Lower leg skin (tissue), 3 donors: ENCODE data around the gene RPL7L1.

ENCODE experiments used
- CTCF ChIP-seq, 3 donors: fragments of 450-650 bp; IDR thresholded peaks; one replicate each; pipeline ENCODE4 v1.5.1; 2016; ENCODE audit warnings: antibody characterized with exemption in 3 of 3, mild to moderate bottlenecking in 3 of 3, moderate library complexity in 2 of 3
- POLR2A ChIP-seq, 2 donors: fragments of 450-650 bp; IDR thresholded peaks; one replicate each; pipeline ENCODE4 v1.6.1; 2016 to 2017; ENCODE audit warnings: antibody characterized with exemption in 2 of 2, mild to moderate bottlenecking in 1 of 2, moderate library complexity in 1 of 2

GRCh38 chr6:42933205-42933604, 53.8 kb downstream of the RPL7L1 start:
- TF ChIP-seq CTCF (IDR thresholded peaks at IDR 0.05), result no peak
- TF ChIP-seq POLR2A (IDR thresholded peaks at IDR 0.05), result no peak
